Neural cell (in vitro differentiated cells): Measurements from ENCODE around the gene CD163. TPM values are rescaled to one million over a fixed set of nuclear protein-coding genes. Genes with fewer than 3 reads are reported as not detected.

ENCODE experiments used
- H2AFZ ChIP-seq: fragments of 200-600, 300-800 bp; sonication (generic), shearing (Covaris generic); 2 replicates; pipeline ENCODE4 v1.6.0; 2014; ENCODE audit warnings: low read depth, mild to moderate bottlenecking, antibody characterized with exemption, low read length, moderate library complexity
- H3F3A ChIP-seq: fragments of 200-600 bp; shearing (Covaris generic); 2 replicates; pipeline ENCODE4 v1.6.1; 2016; ENCODE audit warnings: mild to moderate bottlenecking, moderate library complexity, mixed read lengths, antibody characterized with exemption, low read length; ENCODE audit not compliant: insufficient read depth, poor library complexity, severe bottlenecking
- H3K27ac ChIP-seq: fragments of 200-600, 300-800 bp; sonication (generic), shearing (Covaris generic); 2 replicates; pipeline ENCODE4 v1.5.1; 2014; ENCODE audit warnings: mild to moderate bottlenecking, low read length, moderate library complexity
- H3K27me3 ChIP-seq: fragments of 300-800, 200-600 bp; sonication (generic), shearing (Covaris generic); 2 replicates; pipeline ENCODE4 v1.6.0; 2014; ENCODE audit warnings: mild to moderate bottlenecking, low read depth, low read length, moderate library complexity; ENCODE audit not compliant: insufficient read depth
- H3K36me3 ChIP-seq: fragments of 300-800, 200-600 bp; sonication (generic), shearing (Covaris generic); 2 replicates; pipeline ENCODE4 v1.5.1; 2014; ENCODE audit warnings: mild to moderate bottlenecking, antibody characterized with exemption, low read length, moderate library complexity; ENCODE audit not compliant: insufficient read depth
- H3K4me2 ChIP-seq: fragments of 300-800, 200-600 bp; sonication (generic), shearing (Covaris generic); 2 replicates; pipeline ENCODE4 v1.6.0; 2014; ENCODE audit warnings: mild to moderate bottlenecking, low read length
- H3K4me3 ChIP-seq: fragments of 300-800, 200-600 bp; sonication (generic), shearing (Covaris generic); 2 replicates; pipeline ENCODE4 v1.5.1; 2014; ENCODE audit warnings: mild to moderate bottlenecking, low read length, moderate library complexity
- H3K79me2 ChIP-seq: fragments of 200-600 bp; shearing (Covaris generic); replicated peaks from 2 replicates; pipeline ENCODE4 v1.6.0; 2014; ENCODE audit warnings: mild to moderate bottlenecking, low read length, moderate library complexity; ENCODE audit not compliant: insufficient read depth
- H3K9ac ChIP-seq: fragments of 300-800, 200-600 bp; sonication (generic), shearing (Covaris generic); 2 replicates; pipeline ENCODE4 v1.6.1; 2016; ENCODE audit warnings: mild to moderate bottlenecking, low read length, mixed read lengths
- H3K9me2 ChIP-seq: fragments of 200-600 bp; shearing (Covaris generic); 2 replicates; pipeline ENCODE4 v1.6.1; 2016; ENCODE audit warnings: mild to moderate bottlenecking, low read length, mixed read lengths; ENCODE audit not compliant: insufficient read depth
- H3K9me3 ChIP-seq: fragments of 200-600, 300-800 bp; sonication (generic), shearing (Covaris generic); 2 replicates; pipeline ENCODE4 v1.6.1; 2016; ENCODE audit warnings: mild to moderate bottlenecking, mixed run types, low read length, moderate library complexity, mixed read lengths
- H4K20me1 ChIP-seq: fragments of 200-600 bp; shearing (Covaris generic); 2 replicates; pipeline ENCODE4 v1.6.1; 2016; ENCODE audit warnings: mild to moderate bottlenecking, mixed run types; ENCODE audit not compliant: insufficient read depth
- EP300 ChIP-seq: fragments of 450-650 bp; conservative IDR thresholded peaks from 2 replicates; pipeline ENCODE4 v1.6.1; 2014; ENCODE audit warnings: antibody characterized with exemption, mild to moderate bottlenecking, moderate library complexity; ENCODE audit not compliant: poor library complexity, severe bottlenecking
- EZH2 ChIP-seq: fragments of 200-600, 300-800 bp; shearing (Covaris generic), sonication (generic); IDR thresholded peaks from 2 replicates; pipeline ENCODE4 v1.6.1; 2014; ENCODE audit warnings: antibody characterized with exemption, low read length, borderline replicate concordance, mild to moderate bottlenecking; ENCODE audit not compliant: insufficient read depth, poor library complexity, severe bottlenecking
- MXI1 ChIP-seq: fragments of 450-650 bp; conservative IDR thresholded peaks from 2 replicates; pipeline ENCODE4 v1.6.1; 2014; ENCODE audit warnings: antibody characterized with exemption, mild to moderate bottlenecking; ENCODE audit not compliant: poor library complexity, severe bottlenecking
- POLR2AphosphoS5 ChIP-seq: IDR thresholded peaks from 2 replicates; pipeline ENCODE4 v1.6.1; 2012
- RAD21 ChIP-seq: fragments of 450-650 bp; conservative IDR thresholded peaks from 2 replicates; pipeline ENCODE4 v1.6.1; 2014; ENCODE audit warnings: antibody characterized with exemption, mild to moderate bottlenecking, moderate library complexity
- SMC3 ChIP-seq: fragments of 450-650 bp; conservative IDR thresholded peaks from 2 replicates; pipeline ENCODE4 v1.6.1; 2014; ENCODE audit warnings: antibody characterized with exemption, mild to moderate bottlenecking, moderate library complexity; ENCODE audit not compliant: poor library complexity
- TAF1 ChIP-seq: IDR thresholded peaks from 2 replicates; pipeline ENCODE4 v1.6.1; 2012; ENCODE audit warnings: low read depth
- polyA minus RNA-seq: library from RNA; depleted of rRNA, polyadenylated mRNA; stranded (reverse); fragments of >200 nt; gene quantifications from 2 replicates; pipeline ENCODE4 v1.2.3, GENCODE V29; 2014
- polyA plus RNA-seq: library from polyadenylated mRNA; depleted of rRNA; stranded (reverse); fragments of >200 nt; gene quantifications from 2 replicates; pipeline ENCODE4 v1.2.3, GENCODE V29; 2014
- TF ChIP-seq, protein P1 (sequence below): IDR thresholded peaks from 2 replicates; pipeline ENCODE4 v1.6.1; 2012; ENCODE audit warnings: borderline replicate concordance
- TF ChIP-seq, protein P2 (sequence below): fragments of 450-650 bp; IDR thresholded peaks from 2 replicates; pipeline ENCODE4 v1.5.1; 2014; ENCODE audit warnings: antibody characterized with exemption, mild to moderate bottlenecking, moderate library complexity; ENCODE audit not compliant: poor library complexity, severe bottlenecking

The CD163 gene
- polyA plus RNA-seq = 0.20 TPM in 1 of 2 replicates, not detected in the other
- 0.35 and 0.97 TPM in 2 replicates for polyA minus RNA-seq

DNA sequence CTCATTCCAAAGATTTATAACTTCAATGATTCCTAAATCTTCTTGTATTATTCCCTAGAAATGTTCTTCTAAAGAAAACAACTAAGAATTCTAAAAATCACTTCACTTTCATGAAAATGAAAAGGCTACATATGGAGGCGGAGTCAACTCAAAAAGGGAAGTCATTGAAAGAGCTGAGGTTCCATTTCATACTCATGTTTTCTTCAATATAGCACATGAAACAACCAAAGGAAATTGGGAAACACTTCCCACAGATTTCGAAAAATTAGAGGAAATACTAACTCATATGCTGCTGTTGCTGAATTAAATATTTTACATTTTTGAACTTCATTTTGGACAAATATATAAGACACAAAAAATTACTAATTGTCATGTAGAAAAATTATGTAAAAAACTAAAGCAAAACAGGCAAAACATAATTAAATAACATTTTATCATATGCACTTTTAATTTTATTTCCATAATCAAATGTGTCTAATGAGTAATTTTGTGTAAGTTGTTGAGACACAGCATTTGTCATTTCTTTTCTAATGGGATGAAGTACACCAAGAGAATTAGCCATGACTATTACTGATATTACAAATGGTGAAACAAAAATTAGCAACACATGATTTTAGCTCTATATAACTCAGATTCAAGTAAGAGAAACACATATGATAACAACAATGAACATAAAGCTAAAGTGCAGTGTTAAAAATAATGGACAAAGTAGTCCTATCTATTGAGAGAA lies at the start of gene CD163:
Gene CD163, minus strand, starts transcription at position 92 of the 730 bp plus-strand sequence. Its CDS starts 87 bp downstream, at position 5.
- Histone ChIP-seq H3K4me3 (no peak within 1 kb of the TSS), H3K9me3 (no peaks in the 10 kb centered on the region), H3K27ac (no peak within 1 kb of the TSS), H3K9ac (no peak within 1 kb of the TSS), H3F3A (no peaks in the 10 kb centered on the region), H3K36me3 (no peaks in the 10 kb centered on the region), H3K4me2 (no peak within 1 kb of the TSS), H2AFZ (no peak within 1 kb of the TSS), H4K20me1 (no peaks in the 10 kb centered on the region), H3K27me3 (no peaks in the 10 kb centered on the region), H3K9me2 (no peaks in the 10 kb centered on the region), H3K79me2 (no peaks in the 10 kb centered on the region)
- TF ChIP-seq SMC3 (no peak), RAD21 (no peak), MXI1 (no peak), EZH2 (no peak), EP300 (no peak), TAF1 (no peak), POLR2AphosphoS5 (no peak)
- TF ChIP-seq, protein P1, sequence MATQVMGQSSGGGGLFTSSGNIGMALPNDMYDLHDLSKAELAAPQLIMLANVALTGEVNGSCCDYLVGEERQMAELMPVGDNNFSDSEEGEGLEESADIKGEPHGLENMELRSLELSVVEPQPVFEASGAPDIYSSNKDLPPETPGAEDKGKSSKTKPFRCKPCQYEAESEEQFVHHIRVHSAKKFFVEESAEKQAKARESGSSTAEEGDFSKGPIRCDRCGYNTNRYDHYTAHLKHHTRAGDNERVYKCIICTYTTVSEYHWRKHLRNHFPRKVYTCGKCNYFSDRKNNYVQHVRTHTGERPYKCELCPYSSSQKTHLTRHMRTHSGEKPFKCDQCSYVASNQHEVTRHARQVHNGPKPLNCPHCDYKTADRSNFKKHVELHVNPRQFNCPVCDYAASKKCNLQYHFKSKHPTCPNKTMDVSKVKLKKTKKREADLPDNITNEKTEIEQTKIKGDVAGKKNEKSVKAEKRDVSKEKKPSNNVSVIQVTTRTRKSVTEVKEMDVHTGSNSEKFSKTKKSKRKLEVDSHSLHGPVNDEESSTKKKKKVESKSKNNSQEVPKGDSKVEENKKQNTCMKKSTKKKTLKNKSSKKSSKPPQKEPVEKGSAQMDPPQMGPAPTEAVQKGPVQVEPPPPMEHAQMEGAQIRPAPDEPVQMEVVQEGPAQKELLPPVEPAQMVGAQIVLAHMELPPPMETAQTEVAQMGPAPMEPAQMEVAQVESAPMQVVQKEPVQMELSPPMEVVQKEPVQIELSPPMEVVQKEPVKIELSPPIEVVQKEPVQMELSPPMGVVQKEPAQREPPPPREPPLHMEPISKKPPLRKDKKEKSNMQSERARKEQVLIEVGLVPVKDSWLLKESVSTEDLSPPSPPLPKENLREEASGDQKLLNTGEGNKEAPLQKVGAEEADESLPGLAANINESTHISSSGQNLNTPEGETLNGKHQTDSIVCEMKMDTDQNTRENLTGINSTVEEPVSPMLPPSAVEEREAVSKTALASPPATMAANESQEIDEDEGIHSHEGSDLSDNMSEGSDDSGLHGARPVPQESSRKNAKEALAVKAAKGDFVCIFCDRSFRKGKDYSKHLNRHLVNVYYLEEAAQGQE = no peak
- TF ChIP-seq, protein P2, sequence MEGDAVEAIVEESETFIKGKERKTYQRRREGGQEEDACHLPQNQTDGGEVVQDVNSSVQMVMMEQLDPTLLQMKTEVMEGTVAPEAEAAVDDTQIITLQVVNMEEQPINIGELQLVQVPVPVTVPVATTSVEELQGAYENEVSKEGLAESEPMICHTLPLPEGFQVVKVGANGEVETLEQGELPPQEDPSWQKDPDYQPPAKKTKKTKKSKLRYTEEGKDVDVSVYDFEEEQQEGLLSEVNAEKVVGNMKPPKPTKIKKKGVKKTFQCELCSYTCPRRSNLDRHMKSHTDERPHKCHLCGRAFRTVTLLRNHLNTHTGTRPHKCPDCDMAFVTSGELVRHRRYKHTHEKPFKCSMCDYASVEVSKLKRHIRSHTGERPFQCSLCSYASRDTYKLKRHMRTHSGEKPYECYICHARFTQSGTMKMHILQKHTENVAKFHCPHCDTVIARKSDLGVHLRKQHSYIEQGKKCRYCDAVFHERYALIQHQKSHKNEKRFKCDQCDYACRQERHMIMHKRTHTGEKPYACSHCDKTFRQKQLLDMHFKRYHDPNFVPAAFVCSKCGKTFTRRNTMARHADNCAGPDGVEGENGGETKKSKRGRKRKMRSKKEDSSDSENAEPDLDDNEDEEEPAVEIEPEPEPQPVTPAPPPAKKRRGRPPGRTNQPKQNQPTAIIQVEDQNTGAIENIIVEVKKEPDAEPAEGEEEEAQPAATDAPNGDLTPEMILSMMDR = no peak

DNA sequence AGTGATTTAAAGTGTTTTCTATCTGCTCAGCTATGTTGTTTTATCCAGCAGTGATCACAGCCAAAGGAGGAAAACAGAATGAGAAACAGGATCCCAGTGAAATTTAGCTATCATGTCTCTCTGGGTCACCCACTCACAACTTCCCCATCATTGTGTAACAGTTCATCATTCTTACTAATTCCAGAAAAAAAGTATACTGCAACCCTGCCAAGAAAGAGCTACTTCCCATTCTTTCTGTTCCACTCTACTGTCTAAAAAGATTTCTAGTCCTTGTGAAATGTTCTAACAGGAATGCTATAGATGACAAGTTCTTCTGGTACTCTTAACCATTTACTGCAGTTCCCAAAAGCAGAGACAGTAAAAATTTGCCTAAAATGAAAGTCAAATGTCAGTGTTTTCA lies 39.2 kb upstream of the CD163 start:
- H3K4me3 ChIP-seq = no peak overlapping the region
- no peak overlapping the region for H2AFZ ChIP-seq
- H3K27ac ChIP-seq = no peak overlapping the region
- no peaks in the 10 kb centered on the region for H3K9me3 ChIP-seq
- TF ChIP-seq POLR2AphosphoS5 = no peak
- TF ChIP-seq TAF1 = no peak
- TF ChIP-seq, protein P2 = no peak
- no peak for TF ChIP-seq MXI1
- no peak for TF ChIP-seq EZH2
- no peak for TF ChIP-seq SMC3
- no peak for TF ChIP-seq RAD21
- TF ChIP-seq EP300 = no peak
- TF ChIP-seq, protein P1 = no peak
- H3K79me2 ChIP-seq = no peaks in the 10 kb centered on the region
- no peaks in the 10 kb centered on the region for H3F3A ChIP-seq
- H3K4me2 ChIP-seq = no peak overlapping the region
- no peaks in the 10 kb centered on the region for H3K9me2 ChIP-seq
- H3K9ac ChIP-seq = no peak overlapping the region
- H3K27me3 ChIP-seq = no peaks in the 10 kb centered on the region
- H3K36me3 ChIP-seq = no peaks in the 10 kb centered on the region
- H4K20me1 ChIP-seq = no peaks in the 10 kb centered on the region
